ENCODE results near the gene C1QTNF9. TPM values are rescaled to one million over a fixed set of nuclear protein-coding genes. Genes with fewer than 3 reads are reported as not detected.

Gene C1QTNF9
- total and polyA plus RNA-seq, 4 donors = 0.10 to 0.25 (median 0.19) TPM; not detected in 1

GRCh38 chr13:24351423-24351822 is 42.0 kb downstream of the C1QTNF9 start:
- no peak for TF ChIP-seq MAX (IDR thresholded peaks at IDR 0.05)
- TF ChIP-seq REST (IDR thresholded peaks at IDR 0.05) = no peak
- no peak for TF ChIP-seq RXRA (IDR thresholded peaks at IDR 0.05)
- no peak for TF ChIP-seq FOXA2 (IDR thresholded peaks at IDR 0.05)
- TF ChIP-seq SP1 (IDR thresholded peaks at IDR 0.05) = no peak
- no peak for TF ChIP-seq FOXA1 (IDR thresholded peaks at IDR 0.05)
- TF ChIP-seq GABPA (IDR thresholded peaks at IDR 0.05 in 1 of 2, conservative IDR thresholded peaks at IDR 0.05 in 1 of 2) = no peak
- no peak for TF ChIP-seq ZBTB33 (IDR thresholded peaks at IDR 0.05)
- TF ChIP-seq EGR1 (IDR thresholded peaks at IDR 0.05; ENCODE audit: low read depth in 2 of 2) = no peak
- no peak for TF ChIP-seq ATF3 (IDR thresholded peaks at IDR 0.05)
- no peak for TF ChIP-seq NR2F2 (IDR thresholded peaks at IDR 0.05)
- TF ChIP-seq TAF1 (conservative IDR thresholded peaks at IDR 0.05) = no peak
- TF ChIP-seq HNF4A (conservative IDR thresholded peaks at IDR 0.05) = no peak
- no peak for TF ChIP-seq YY1 (IDR thresholded peaks at IDR 0.05)
- TF ChIP-seq RAD21 (IDR thresholded peaks at IDR 0.05) = no peak
- TF ChIP-seq CTCF (IDR thresholded peaks at IDR 0.05; ENCODE audit: low read depth, low read length, missing input control) = no peak
- no peak for TF ChIP-seq JUND (IDR thresholded peaks at IDR 0.05)
- TF ChIP-seq HNF4G (IDR thresholded peaks at IDR 0.05) = no peak
- H3K9me3 ChIP-seq (ENCODE audit: control insufficient read depth in 4 of 4, low read length in 3 of 4) = no peaks in the 10 kb centered on the region
- 89% methylated on average over 3 of the region's 3 CpGs for WGBS
- no peak for DNase-seq (ENCODE audit: low spot score)
- no peak overlapping the region for H3K27ac ChIP-seq (ENCODE audit: low read depth in 1 of 2, low read length in 2 of 2)
- H3K9ac ChIP-seq (ENCODE audit: low read depth in 1 of 2, low read length in 2 of 2) = no peak overlapping the region
- no peak overlapping the region for H3K4me3 ChIP-seq (ENCODE audit: low read depth in 1 of 3, low read length in 3 of 3)
- H3K4me1 ChIP-seq (ENCODE audit: control insufficient read depth in 4 of 4, insufficient read depth in 4 of 4, low read length in 3 of 4) = peaks cover 0 to 4% (median 2%) of the 10 kb centered on the region in 4 donors
- H3K27me3 ChIP-seq (ENCODE audit: control insufficient read depth in 4 of 4, insufficient read depth in 4 of 4, low read length in 3 of 4) = no peaks in the 10 kb centered on the region
- no peaks in the 10 kb centered on the region for H3K36me3 ChIP-seq (ENCODE audit: control insufficient read depth in 4 of 4, insufficient read depth in 3 of 4, low read depth in 1 of 4, low read length in 3 of 4)

Measured in liver (tissue), 9 donors.